Cortex of kidney (tissue), 1 donor: ENCODE data around the gene GUCA2A.

Source experiments
- DNase-seq: peaks from one replicate; lab custom pipeline; 2025; lab: John Stamatoyannopoulos, UW

The GUCA2A gene

GRCh38 chr1:42176902-42177519, 12.5 kb upstream of the GUCA2A start:
- DNase-seq = no peak

GRCh38 chr1:42175314-42176054, 10.9 kb upstream of the GUCA2A start:
- no peak for DNase-seq

GRCh38 chr1:42173961-42174735, 9.6 kb upstream of the GUCA2A start:
- no peak for DNase-seq

- no peak for DNase-seq
These were observed 8.8 kb upstream of the GUCA2A start for GRCh38 chr1:42173155-42173933.

GRCh38 chr1:42172381-42173133, 8.0 kb upstream of the GUCA2A start:
- DNase-seq = no peak

- DNase-seq = no peak
These were observed 7.2 kb upstream of the GUCA2A start for GRCh38 chr1:42171679-42172266.

- DNase-seq = no peak
These were observed 6.5 kb upstream of the GUCA2A start for GRCh38 chr1:42170779-42171621.

GRCh38 chr1:42168763-42169162, 4.2 kb upstream of the GUCA2A start:
- no peak for DNase-seq

GRCh38 chr1:42168391-42168670, 3.8 kb upstream of the GUCA2A start:
- DNase-seq = no peak

- no peak for DNase-seq
These were observed 3.3 kb upstream of the GUCA2A start for GRCh38 chr1:42167611-42168390.

- no peak for DNase-seq
These were observed 1.1 kb upstream of the GUCA2A start for GRCh38 chr1:42165511-42166210.

- DNase-seq = no peak
These were observed 725 bp downstream of the GUCA2A start for GRCh38 chr1:42163536-42164503.

- no peak for DNase-seq
These were observed 1.4 kb downstream of the GUCA2A start for GRCh38 chr1:42163114-42163513.

- no peak for DNase-seq
These were observed 2.4 kb downstream of the GUCA2A start for GRCh38 chr1:42162181-42162580.

- no peak for DNase-seq
These were observed 6.4 kb downstream of the GUCA2A start for GRCh38 chr1:42158189-42158588.

GRCh38 chr1:42157667-42158066, 6.9 kb downstream of the GUCA2A start:
- no peak for DNase-seq

GRCh38 chr1:42155362-42155761, 9.2 kb downstream of the GUCA2A start:
- DNase-seq = no peak

- DNase-seq = no peak
These were observed 9.9 kb downstream of the GUCA2A start for GRCh38 chr1:42154685-42155084.
